Peyer's patch (tissue), 4 donors: Measurements from ENCODE around the gene ZNF678.
A peak's percentile ranks its signal among the peaks of the same experiment; 100 is the strongest.

Experiments used
- CTCF ChIP-seq, 6 experiments: fragments of 450-650 bp in 4 of 6; fragments of 200-600 bp in 2 of 6; sonication (generic) in 1 of 6; IDR thresholded peaks; one replicate each; pipeline ENCODE4 v1.5.1; 2017 to 2019; ENCODE audit warnings: antibody characterized with exemption in 6 of 6, mild to moderate bottlenecking in 3 of 6, moderate library complexity in 1 of 6
- POLR2A ChIP-seq, 2 donors: fragments of 450-650 bp; IDR thresholded peaks; one replicate each; pipeline ENCODE4 v1.5.1; 2017; ENCODE audit warnings: antibody characterized with exemption in 2 of 2, mild to moderate bottlenecking in 2 of 2, moderate library complexity in 2 of 2

- TF ChIP-seq CTCF (IDR thresholded peaks at IDR 0.05), result no peak
- TF ChIP-seq POLR2A (IDR thresholded peaks at IDR 0.05), result peak; percentile 22 to 46
Measured at GRCh38 chr1:227563324-227564201, at the start of gene ZNF678.
